HCT116 (cell line): ENCODE data around the gene CEP152. TPM values are rescaled to one million over a fixed set of nuclear protein-coding genes. Genes with fewer than 3 reads are reported as not detected.

Source experiments
- ATAC-seq: fragments of 200-7000 bp; cut with Tn5 transposase; 2 replicates; pipeline ENCODE4 v1.9.1; 2020; ENCODE audit warnings: mild to moderate bottlenecking, moderate library complexity
- BruUV-seq: library from RNA; stranded (reverse); fragments of 400-500 nt; replicated peaks from 2 replicates; lab custom pipeline; 2021; lab: Mats Ljungman, UMichigan
- CTCF ChIA-PET: fragments of 300-600 bp; sonication (Branson Sonifier 250); formaldehyde crosslinking; loops from one replicate; lab custom pipeline; 2021; ENCODE audit warnings: antibody characterized with exemption; lab: Charles Lee
- POLR2A ChIA-PET: fragments of 300-600, 350-600 bp; sonication (Branson Sonifier 250); formaldehyde crosslinking; loops from one replicate; lab custom pipeline; 2021; ENCODE audit warnings: antibody characterized with exemption; lab: Charles Lee
- RAD21 ChIA-PET, 2 experiments: fragments of 300-600 bp; sonication (Branson Sonifier 250); formaldehyde crosslinking; loops; one replicate each; lab custom pipeline; 2023; ENCODE audit warnings: low total read pairs in 2 of 2; ENCODE audit not compliant: uncharacterized antibody in 2 of 2, unreplicated experiment in 2 of 2, low non-redundant PET in 1 of 2; lab: Charles Lee
- DNase-seq: peaks from one replicate; pipeline ENCODE4 v3.0.0-alpha.2; 2010; ENCODE audit warnings: low read depth, low spot score
- H2AFZ ChIP-seq: fragments of 200-600 bp; shearing (Covaris generic), sonication (generic); 2 replicates; pipeline ENCODE4 v1.6.1; 2017; ENCODE audit warnings: low read depth, mixed run types, mixed read lengths, antibody characterized with exemption, low read length; ENCODE audit not compliant: poor library complexity, severe bottlenecking
- H3K27ac ChIP-seq: 2 replicates; pipeline ENCODE4 v1.5.1; 2012; ENCODE audit warnings: low read depth, low read length
- H3K27me3 ChIP-seq: fragments of 200-600 bp; sonication (generic); 2 replicates; pipeline ENCODE4 v1.6.1; 2016; ENCODE audit warnings: mixed run types, low read length, mixed read lengths; ENCODE audit not compliant: insufficient read depth
- H3K36me3 ChIP-seq, 2 experiments: fragments of 200-500 bp in 1 of 2; fragments of 200-600 bp in 1 of 2; sonication (Bioruptor generic) in 1 of 2; sonication (generic) in 1 of 2; 2 replicates each; pipeline versions ENCODE4 v1.5.1 to v1.6.1; 2014 to 2016; ENCODE audit warnings: low read length in 2 of 2, inconsistent platforms in 1 of 2, mixed read lengths in 1 of 2, mixed run types in 1 of 2; ENCODE audit not compliant: insufficient read depth in 2 of 2, control insufficient read depth in 1 of 2
- H3K4me1 ChIP-seq, 2 experiments: fragments of 200-600 bp in 1 of 2; sonication (generic) in 1 of 2; 2 replicates each; pipeline versions ENCODE4 v1.5.1 to v1.6.1; 2012 to 2017; ENCODE audit warnings: low read length in 2 of 2, inconsistent platforms in 1 of 2, mild to moderate bottlenecking in 1 of 2, mixed read lengths in 1 of 2, mixed run types in 1 of 2, moderate library complexity in 1 of 2; ENCODE audit not compliant: insufficient read depth in 2 of 2, control insufficient read depth in 1 of 2
- H3K4me2 ChIP-seq: fragments of 200-600 bp; sonication (generic); 2 replicates; pipeline ENCODE4 v1.6.1; 2017; ENCODE audit warnings: mixed run types, low read length, mixed read lengths
- H3K4me3 ChIP-seq, 2 experiments: fragments of 200-600 bp in 1 of 2; sonication (generic) in 1 of 2; replicated peaks in 1 of 2; 2 replicates each; pipeline ENCODE4 v1.5.1; 2011 to 2016; ENCODE audit warnings: low read length in 2 of 2, control low read depth in 1 of 2, low read depth in 1 of 2, mild to moderate bottlenecking in 1 of 2, mixed read lengths in 1 of 2, mixed run types in 1 of 2
- H3K79me2 ChIP-seq: fragments of 200-600 bp; sonication (generic); 2 replicates; pipeline ENCODE4 v1.6.1; 2017; ENCODE audit warnings: mild to moderate bottlenecking, mixed run types, low read length, moderate library complexity, mixed read lengths; ENCODE audit not compliant: insufficient read depth
- H3K9ac ChIP-seq: fragments of 200-600 bp; sonication (generic); 2 replicates; pipeline ENCODE4 v1.6.1; 2016; ENCODE audit warnings: low read length, mixed read lengths
- H3K9me2 ChIP-seq: fragments of 200-600 bp; sonication (generic), shearing (Covaris generic); 2 replicates; pipeline ENCODE4 v1.6.1; 2017; ENCODE audit warnings: mixed run types, mild to moderate bottlenecking, moderate library complexity; ENCODE audit not compliant: insufficient read depth
- H3K9me3 ChIP-seq, 2 experiments: fragments of 200-500 bp in 1 of 2; fragments of 200-600 bp in 1 of 2; sonication (Bioruptor generic) in 1 of 2; sonication (generic) in 1 of 2; 2 replicates each; pipeline ENCODE4 v1.6.1; 2014 to 2017; ENCODE audit warnings: low read length in 2 of 2, mixed read lengths in 2 of 2, inconsistent platforms in 1 of 2, low read depth in 1 of 2, mild to moderate bottlenecking in 1 of 2, mixed run types in 1 of 2, moderate library complexity in 1 of 2; ENCODE audit not compliant: control insufficient read depth in 1 of 2, insufficient read depth in 1 of 2
- H4K20me1 ChIP-seq: fragments of 200-600 bp; sonication (generic), shearing (Covaris generic); 2 replicates; pipeline ENCODE4 v1.6.1; 2017; ENCODE audit warnings: mixed run types, mild to moderate bottlenecking, moderate library complexity; ENCODE audit not compliant: insufficient read depth
- ATF3 ChIP-seq: IDR thresholded peaks from 2 replicates; pipeline ENCODE4 v1.6.1; 2012
- CBX3 ChIP-seq: IDR thresholded peaks from 2 replicates; pipeline ENCODE4 v1.6.1; 2012; ENCODE audit warnings: low read depth
- EGR1 ChIP-seq: IDR thresholded peaks from 2 replicates; pipeline ENCODE4 v1.6.1; 2012; ENCODE audit warnings: low read depth
- ELF1 ChIP-seq: IDR thresholded peaks from 2 replicates; pipeline ENCODE4 v1.6.1; 2012; ENCODE audit warnings: low read depth, borderline replicate concordance
- RAD21 ChIP-seq: IDR thresholded peaks from 2 replicates; pipeline ENCODE4 v1.6.1; 2012; ENCODE audit warnings: low read depth, mild to moderate bottlenecking
- intact Hi-C: fragments of 100-400 bp; cut with micrococcal nuclease; formaldehyde crosslinking; loops from 2 replicates; pipeline ENCODE4 v1.10.0; 2022
- total RNA-seq: library from RNA; stranded (reverse); gene quantifications from one replicate; pipeline ENCODE4 v1.2.1, GENCODE V29; 2021; ENCODE audit not compliant: unreplicated experiment
- TF ChIP-seq, protein P1 (sequence below): IDR thresholded peaks from 2 replicates; pipeline ENCODE4 v1.6.1; 2012
- TF ChIP-seq, protein P2 (sequence below): IDR thresholded peaks from 2 replicates; pipeline ENCODE4 v1.6.1; 2012; ENCODE audit warnings: low read depth

CEP152 gene
- total RNA-seq, 1 experiment from 2014 or later: 19.7 TPM

GRCh38 chr15:48754011-48754410, 56.9 kb downstream of the CEP152 start (continued):
- TF ChIP-seq EGR1: no peak
- no peak for TF ChIP-seq ELF1
- TF ChIP-seq RAD21: no peak
- TF ChIP-seq, protein P1, sequence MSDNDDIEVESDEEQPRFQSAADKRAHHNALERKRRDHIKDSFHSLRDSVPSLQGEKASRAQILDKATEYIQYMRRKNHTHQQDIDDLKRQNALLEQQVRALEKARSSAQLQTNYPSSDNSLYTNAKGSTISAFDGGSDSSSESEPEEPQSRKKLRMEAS: no peak
- TF ChIP-seq, protein P2, sequence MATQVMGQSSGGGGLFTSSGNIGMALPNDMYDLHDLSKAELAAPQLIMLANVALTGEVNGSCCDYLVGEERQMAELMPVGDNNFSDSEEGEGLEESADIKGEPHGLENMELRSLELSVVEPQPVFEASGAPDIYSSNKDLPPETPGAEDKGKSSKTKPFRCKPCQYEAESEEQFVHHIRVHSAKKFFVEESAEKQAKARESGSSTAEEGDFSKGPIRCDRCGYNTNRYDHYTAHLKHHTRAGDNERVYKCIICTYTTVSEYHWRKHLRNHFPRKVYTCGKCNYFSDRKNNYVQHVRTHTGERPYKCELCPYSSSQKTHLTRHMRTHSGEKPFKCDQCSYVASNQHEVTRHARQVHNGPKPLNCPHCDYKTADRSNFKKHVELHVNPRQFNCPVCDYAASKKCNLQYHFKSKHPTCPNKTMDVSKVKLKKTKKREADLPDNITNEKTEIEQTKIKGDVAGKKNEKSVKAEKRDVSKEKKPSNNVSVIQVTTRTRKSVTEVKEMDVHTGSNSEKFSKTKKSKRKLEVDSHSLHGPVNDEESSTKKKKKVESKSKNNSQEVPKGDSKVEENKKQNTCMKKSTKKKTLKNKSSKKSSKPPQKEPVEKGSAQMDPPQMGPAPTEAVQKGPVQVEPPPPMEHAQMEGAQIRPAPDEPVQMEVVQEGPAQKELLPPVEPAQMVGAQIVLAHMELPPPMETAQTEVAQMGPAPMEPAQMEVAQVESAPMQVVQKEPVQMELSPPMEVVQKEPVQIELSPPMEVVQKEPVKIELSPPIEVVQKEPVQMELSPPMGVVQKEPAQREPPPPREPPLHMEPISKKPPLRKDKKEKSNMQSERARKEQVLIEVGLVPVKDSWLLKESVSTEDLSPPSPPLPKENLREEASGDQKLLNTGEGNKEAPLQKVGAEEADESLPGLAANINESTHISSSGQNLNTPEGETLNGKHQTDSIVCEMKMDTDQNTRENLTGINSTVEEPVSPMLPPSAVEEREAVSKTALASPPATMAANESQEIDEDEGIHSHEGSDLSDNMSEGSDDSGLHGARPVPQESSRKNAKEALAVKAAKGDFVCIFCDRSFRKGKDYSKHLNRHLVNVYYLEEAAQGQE: no peak
- no peak for TF ChIP-seq ATF3
- TF ChIP-seq CBX3: no peak

GRCh38 chr15:48751595-48751994, 59.3 kb downstream of the CEP152 start:
- H3K9me3 ChIP-seq: no peaks in the 10 kb centered on the region
- TF ChIP-seq RAD21: no peak
- H3K79me2 ChIP-seq: no peaks in the 10 kb centered on the region
- peaks cover 3 to 6% of the 10 kb centered on the region in 2 experiments; a peak in 1 of 4 replicates for H3K36me3 ChIP-seq
- H3K9ac ChIP-seq: no peak overlapping the region
- H4K20me1 ChIP-seq: no peaks in the 10 kb centered on the region
- BruUV-seq: no TSS peak
- no peaks in the 10 kb centered on the region for H3K9me2 ChIP-seq
- ChIA-PET POLR2A (no interaction called here), RAD21 (no interaction called here), CTCF (no interaction called here)
- no peaks in the 10 kb centered on the region for H3K4me1 ChIP-seq
- H3K4me3 ChIP-seq: no peak overlapping the region
- intact Hi-C loops: no loop called here
- no peak for DNase-seq
- no peak overlapping the region for H3K27ac ChIP-seq
- H3K4me2 ChIP-seq: no peak overlapping the region
- no peak overlapping the region for H2AFZ ChIP-seq
- no peak for ATAC-seq
- no peaks in the 10 kb centered on the region for H3K27me3 ChIP-seq
